Lung (tissue), 12 donors: ENCODE results near the gene PLCB4. TPM values are rescaled to one million over a fixed set of nuclear protein-coding genes. Genes with fewer than 3 reads are reported as not detected.

Source experiments
- ATAC-seq: fragments of 200-7000 bp; cut with Tn5 transposase; one replicate; pipeline ENCODE4 v1.9.1; 2020; ENCODE audit warnings: moderate number of reproducible peaks; ENCODE audit not compliant: insufficient read depth, low FRiP score
- DNase-seq, 3 donors: peaks; one replicate each; pipeline ENCODE4 v3.0.0-alpha.2; 2013 to 2017
- H3K27ac ChIP-seq, 2 donors: one replicate each; pipeline ENCODE4 v1.5.1; 2013; ENCODE audit warnings: mild to moderate bottlenecking in 2 of 2, moderate library complexity in 2 of 2, control low read depth in 1 of 2, inconsistent platforms in 1 of 2, low read depth in 1 of 2, low read length in 1 of 2
- H3K27me3 ChIP-seq, 3 donors: one replicate each; pipeline ENCODE4 v1.5.1; 2013; ENCODE audit warnings: low read length in 2 of 3; ENCODE audit not compliant: control insufficient read depth in 3 of 3, insufficient read depth in 3 of 3
- H3K36me3 ChIP-seq, 4 donors: one replicate each; pipeline ENCODE4 v1.5.1; 2013; ENCODE audit warnings: low read length in 4 of 4, mild to moderate bottlenecking in 1 of 4, moderate library complexity in 1 of 4; ENCODE audit not compliant: control insufficient read depth in 4 of 4, insufficient read depth in 4 of 4
- H3K4me1 ChIP-seq, 5 donors: one replicate each; pipeline ENCODE4 v1.5.1; 2013; ENCODE audit warnings: low read length in 5 of 5, mild to moderate bottlenecking in 2 of 5, moderate library complexity in 1 of 5; ENCODE audit not compliant: control insufficient read depth in 5 of 5, insufficient read depth in 5 of 5
- H3K4me3 ChIP-seq: one replicate; pipeline ENCODE4 v1.5.1; 2013; ENCODE audit warnings: mild to moderate bottlenecking, control low read depth, moderate library complexity
- H3K9ac ChIP-seq, 2 donors: one replicate each; pipeline ENCODE4 v1.5.1; 2013; ENCODE audit warnings: low read length in 2 of 2, control low read depth in 1 of 2; ENCODE audit not compliant: insufficient read depth in 1 of 2
- H3K9me3 ChIP-seq, 4 donors: one replicate each; pipeline ENCODE4 v1.5.1; 2013; ENCODE audit warnings: low read length in 3 of 4, mild to moderate bottlenecking in 1 of 4, moderate library complexity in 1 of 4; ENCODE audit not compliant: control insufficient read depth in 4 of 4, insufficient read depth in 3 of 4
- WGBS, 2 donors: extraction: QIAGEN DNeasy Blood & Tissue Kit; methylation state at CpG; one replicate each; pipeline ENCODE4 v1.1.7; 2013; 5-methylcytosine and 5-hydroxymethylcytosine counted together
- polyA plus RNA-seq, 2 donors: library from polyadenylated mRNA; stranded (reverse); fragments of 200-250 nt; gene quantifications; one replicate each; pipeline ENCODE4 v1.2.1, GENCODE V29; 2013
- total RNA-seq, 2 donors: library from RNA; depleted of rRNA in 1 of 2; stranded (reverse); fragments of >200 nt in 1 of 2; gene quantifications; one replicate each; pipeline ENCODE4 v1.2.1, GENCODE V29; 2014 to 2021
- TF ChIP-seq, protein P1 (sequence below): IDR thresholded peaks from 2 replicates; pipeline ENCODE4 v1.5.1; 2012; ENCODE audit warnings: mild to moderate bottlenecking; ENCODE audit errors: control extremely low read depth, extremely low read depth
- donor health status: control.
- donor health status: control.
- donor health status: Bipolar disorder and iron deficiency.
- donor health status: healthy.
- donor health status: DM: yes; HTN: yes; CAD: no.

The PLCB4 gene
- total and polyA plus RNA-seq, 4 donors: 2.1 to 18.6 (median 5.6) TPM

DNA sequence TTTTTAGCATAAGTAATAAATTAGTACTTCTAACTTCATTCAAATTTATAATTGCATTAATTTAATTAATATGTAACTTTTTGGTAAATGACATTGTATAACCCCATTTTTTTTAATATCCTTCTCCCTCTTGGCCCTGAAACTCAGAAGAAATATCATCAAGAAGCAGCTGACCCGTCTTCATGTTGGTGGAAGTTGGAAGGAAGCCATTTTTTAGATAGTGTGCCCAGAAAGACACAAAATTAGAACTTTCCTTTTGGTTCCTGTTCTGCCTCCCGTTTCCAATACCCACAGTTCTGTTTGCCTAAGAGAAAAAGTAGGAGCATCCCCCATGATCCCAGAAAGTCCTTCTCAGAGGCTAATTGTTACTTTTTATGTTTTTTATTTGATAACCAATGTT is 65.5 kb downstream of the PLCB4 start:
- Histone ChIP-seq H3K9me3 (peaks cover 0 to 13% (median 6%) of the 10 kb centered on the region in 4 donors), H3K36me3 (peaks cover 0 to 6% (median 0%) of the 10 kb centered on the region in 4 donors), H3K4me3 (no peak overlapping the region), H3K27ac (no peak overlapping the region), H3K27me3 (no peaks in the 10 kb centered on the region), H3K4me1 (peaks cover 0 to 19% (median 12%) of the 10 kb centered on the region in 5 donors), H3K9ac (no peak overlapping the region)
- TF ChIP-seq, protein P1, sequence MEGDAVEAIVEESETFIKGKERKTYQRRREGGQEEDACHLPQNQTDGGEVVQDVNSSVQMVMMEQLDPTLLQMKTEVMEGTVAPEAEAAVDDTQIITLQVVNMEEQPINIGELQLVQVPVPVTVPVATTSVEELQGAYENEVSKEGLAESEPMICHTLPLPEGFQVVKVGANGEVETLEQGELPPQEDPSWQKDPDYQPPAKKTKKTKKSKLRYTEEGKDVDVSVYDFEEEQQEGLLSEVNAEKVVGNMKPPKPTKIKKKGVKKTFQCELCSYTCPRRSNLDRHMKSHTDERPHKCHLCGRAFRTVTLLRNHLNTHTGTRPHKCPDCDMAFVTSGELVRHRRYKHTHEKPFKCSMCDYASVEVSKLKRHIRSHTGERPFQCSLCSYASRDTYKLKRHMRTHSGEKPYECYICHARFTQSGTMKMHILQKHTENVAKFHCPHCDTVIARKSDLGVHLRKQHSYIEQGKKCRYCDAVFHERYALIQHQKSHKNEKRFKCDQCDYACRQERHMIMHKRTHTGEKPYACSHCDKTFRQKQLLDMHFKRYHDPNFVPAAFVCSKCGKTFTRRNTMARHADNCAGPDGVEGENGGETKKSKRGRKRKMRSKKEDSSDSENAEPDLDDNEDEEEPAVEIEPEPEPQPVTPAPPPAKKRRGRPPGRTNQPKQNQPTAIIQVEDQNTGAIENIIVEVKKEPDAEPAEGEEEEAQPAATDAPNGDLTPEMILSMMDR: no peak
- ATAC-seq: no peak
- DNase-seq: no peak
- 39 to 48% methylated on average over 2 of the region's 2 CpGs for WGBS, 2 donors

DNA sequence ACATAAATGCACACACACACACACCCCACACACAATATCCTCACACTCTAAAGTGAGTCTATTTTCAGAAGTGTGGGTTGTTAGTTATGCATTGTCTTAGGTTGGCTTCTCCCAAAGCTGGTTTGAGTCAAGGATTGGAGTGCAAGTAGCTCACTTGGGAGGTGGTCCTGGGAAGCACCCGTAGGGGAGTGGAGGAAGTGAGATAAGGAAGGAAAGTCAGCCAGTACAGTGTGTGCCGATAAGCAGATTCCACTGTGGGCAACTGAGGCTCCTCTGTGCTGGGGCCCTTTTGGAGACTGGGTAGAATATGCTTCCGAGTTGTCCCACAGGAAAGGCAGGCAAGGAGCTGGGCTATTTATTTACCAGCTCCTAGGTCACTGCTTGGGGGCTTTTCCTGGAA is 67.2 kb downstream of the PLCB4 start:
- Histone ChIP-seq H3K27me3 (no peaks in the 10 kb centered on the region), H3K4me3 (no peak overlapping the region), H3K27ac (no peak overlapping the region), H3K9me3 (peaks cover 0 to 13% (median 6%) of the 10 kb centered on the region in 4 donors), H3K36me3 (peaks cover 0 to 6% (median 0%) of the 10 kb centered on the region in 4 donors), H3K4me1 (peaks cover 0 to 10% (median under 1%) of the 10 kb centered on the region in 5 donors), H3K9ac (no peak overlapping the region)
- ATAC-seq (no peak), DNase-seq (no peak)
- TF ChIP-seq, protein P1: no peak
- WGBS, 2 donors: 21 to 24% methylated on average over 3 of the region's 3 CpGs

DNA sequence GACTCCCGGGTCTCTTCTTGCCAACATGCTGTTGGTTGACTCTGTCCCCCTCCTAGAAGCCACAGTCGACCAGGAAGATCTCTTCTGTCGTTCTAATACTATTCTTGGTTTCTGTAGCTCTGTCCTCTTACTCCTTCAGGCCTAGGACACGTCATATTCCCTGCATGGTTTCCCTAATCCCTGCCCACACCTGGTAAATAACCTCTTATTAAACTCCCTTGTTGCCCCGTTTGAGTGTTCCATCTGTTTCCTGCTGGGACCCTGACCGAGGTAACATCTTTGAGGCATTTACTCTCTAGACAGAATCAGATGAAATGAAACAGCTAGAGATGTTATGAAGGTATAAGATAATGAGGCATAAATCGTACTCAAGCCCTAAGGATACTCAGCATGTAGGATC is 68.1 kb downstream of the PLCB4 start:
- peaks cover 0 to 7% (median 3%) of the 10 kb centered on the region in 4 donors for H3K9me3 ChIP-seq
- H3K4me3 ChIP-seq: no peak overlapping the region
- no peak overlapping the region for H3K27ac ChIP-seq
- no peaks in the 10 kb centered on the region for H3K27me3 ChIP-seq
- ATAC-seq (no peak), DNase-seq (no peak)
- WGBS, 2 donors: 53 to 67% methylated on average over 7 of the region's 7 CpGs
- peaks cover 0 to 5% (median 0%) of the 10 kb centered on the region in 4 donors for H3K36me3 ChIP-seq
- no peak overlapping the region for H3K9ac ChIP-seq
- H3K4me1 ChIP-seq: peaks cover 0 to 10% (median 0%) of the 10 kb centered on the region in 5 donors
- TF ChIP-seq, protein P1: no peak
